HEK293 (cell line): ENCODE results near the gene ZDHHC8.

Experiments used
- BCL11A ChIP-seq: fragments of 450-650 bp; formaldehyde crosslinking; IDR thresholded peaks from 2 replicates; pipeline ENCODE4 v1.5.1; 2016; ENCODE audit warnings: low read depth, missing biosample characterization, missing genetic modification characterization
- KLF8 ChIP-seq: fragments of 450-650 bp; formaldehyde crosslinking; IDR thresholded peaks from 2 replicates; pipeline ENCODE4 v1.5.1; 2016; ENCODE audit warnings: missing biosample characterization, missing genetic modification characterization
- MZF1 ChIP-seq: fragments of 450-650 bp; formaldehyde crosslinking; IDR thresholded peaks from 2 replicates; pipeline ENCODE4 v1.5.1; 2017; ENCODE audit warnings: missing biosample characterization, missing genetic modification characterization, borderline replicate concordance
- PRDM1 ChIP-seq: fragments of 450-650 bp; formaldehyde crosslinking; IDR thresholded peaks from 2 replicates; pipeline ENCODE4; 2016; ENCODE audit warnings: missing biosample characterization, missing genetic modification characterization
- YY1 ChIP-seq: fragments of 450-650 bp; formaldehyde crosslinking; IDR thresholded peaks from 2 replicates; pipeline ENCODE4 v1.5.1; 2018; ENCODE audit warnings: missing biosample characterization, missing genetic modification characterization
- ZBTB7A ChIP-seq: fragments of 450-650 bp; formaldehyde crosslinking; IDR thresholded peaks from 2 replicates; pipeline ENCODE4 v1.5.1; 2016; ENCODE audit warnings: low read depth, missing biosample characterization, missing genetic modification characterization
- ZEB2 ChIP-seq: fragments of 450-650 bp; formaldehyde crosslinking; IDR thresholded peaks from 2 replicates; pipeline ENCODE4 v1.5.1; 2016; ENCODE audit warnings: missing biosample characterization, missing genetic modification characterization
- ZNF10 ChIP-seq: fragments of 450-650 bp; formaldehyde crosslinking; IDR thresholded peaks from 2 replicates; pipeline ENCODE4 v1.5.1; 2017; ENCODE audit warnings: missing biosample characterization, missing genetic modification characterization
- ZNF202 ChIP-seq: fragments of 450-650 bp; formaldehyde crosslinking; IDR thresholded peaks from 2 replicates; pipeline ENCODE4 v1.5.1; 2016; ENCODE audit warnings: missing biosample characterization, missing genetic modification characterization, borderline replicate concordance
- ZNF274 ChIP-seq, 2 experiments: fragments of 200-500 bp in 1 of 2; fragments of 450-650 bp in 1 of 2; sonication (Bioruptor generic) in 1 of 2; formaldehyde crosslinking in 1 of 2; IDR thresholded peaks; 2 replicates each; pipeline versions ENCODE4 v1.5.1 to v1.6.1; 2014 to 2016; ENCODE audit warnings: borderline replicate concordance in 1 of 2, inconsistent platforms in 1 of 2, low read length in 1 of 2, missing biosample characterization in 1 of 2, missing genetic modification characterization in 1 of 2
- ZNF366 ChIP-seq: fragments of 450-650 bp; formaldehyde crosslinking; conservative IDR thresholded peaks from 2 replicates; pipeline ENCODE4 v1.5.1; 2016; ENCODE audit warnings: missing biosample characterization, missing genetic modification characterization
- ZNF423 ChIP-seq: fragments of 450-650 bp; formaldehyde crosslinking; IDR thresholded peaks from 2 replicates; pipeline ENCODE4 v1.5.1; 2016; ENCODE audit warnings: missing biosample characterization, missing genetic modification characterization
- ZNF510 ChIP-seq: fragments of 450-650 bp; formaldehyde crosslinking; IDR thresholded peaks from 2 replicates; pipeline ENCODE4 v1.5.1; 2018; ENCODE audit warnings: mild to moderate bottlenecking, missing genetic modification characterization, missing biosample characterization; ENCODE audit not compliant: insufficient replicate concordance
- ZNF514 ChIP-seq: fragments of 450-650 bp; formaldehyde crosslinking; IDR thresholded peaks from 2 replicates; pipeline ENCODE4 v1.5.1; 2016; ENCODE audit warnings: missing biosample characterization, missing genetic modification characterization
- ZNF549 ChIP-seq: fragments of 450-650 bp; IDR thresholded peaks from 2 replicates; pipeline ENCODE4 v1.5.1; 2018; ENCODE audit warnings: missing biosample characterization, missing genetic modification characterization, mild to moderate bottlenecking, inconsistent platforms, moderate library complexity
- ZNF558 ChIP-seq: fragments of 450-650 bp; formaldehyde crosslinking; IDR thresholded peaks from 2 replicates; pipeline ENCODE4 v1.5.1; 2016; ENCODE audit warnings: missing biosample characterization, missing genetic modification characterization
- ZNF571 ChIP-seq: fragments of 450-650 bp; formaldehyde crosslinking; IDR thresholded peaks from 2 replicates; pipeline ENCODE4 v1.5.0; 2017; ENCODE audit warnings: missing biosample characterization, missing genetic modification characterization
- ZNF585B ChIP-seq: fragments of 450-650 bp; formaldehyde crosslinking; IDR thresholded peaks from 2 replicates; pipeline ENCODE4 v1.5.1; 2016; ENCODE audit warnings: missing biosample characterization, missing genetic modification characterization
- ZNF623 ChIP-seq: fragments of 450-650 bp; formaldehyde crosslinking; IDR thresholded peaks from 2 replicates; pipeline ENCODE4 v1.5.1; 2016; ENCODE audit warnings: missing biosample characterization, missing genetic modification characterization
- ZNF658 ChIP-seq: fragments of 450-650 bp; formaldehyde crosslinking; IDR thresholded peaks from 2 replicates; pipeline ENCODE4; 2016; ENCODE audit warnings: missing biosample characterization, missing genetic modification characterization
- ZNF660 ChIP-seq: fragments of 450-650 bp; IDR thresholded peaks from 2 replicates; pipeline ENCODE4 v1.5.1; 2018; ENCODE audit warnings: missing biosample characterization, mild to moderate bottlenecking, missing genetic modification characterization
- ZNF776 ChIP-seq: fragments of 450-650 bp; formaldehyde crosslinking; IDR thresholded peaks from 2 replicates; pipeline ENCODE4 v1.5.0; 2017; ENCODE audit warnings: missing biosample characterization, missing genetic modification characterization, borderline replicate concordance
- ZSCAN16 ChIP-seq: fragments of 450-650 bp; formaldehyde crosslinking; IDR thresholded peaks from 2 replicates; pipeline ENCODE4 v1.5.1; 2016; ENCODE audit warnings: missing biosample characterization, missing genetic modification characterization
- TF ChIP-seq, protein P1 (sequence below): fragments of 450-650 bp; formaldehyde crosslinking; IDR thresholded peaks from 2 replicates; pipeline ENCODE4 v1.5.1; 2016; ENCODE audit warnings: missing biosample characterization, missing genetic modification characterization, low read depth
- TF ChIP-seq, protein P2 (sequence below): fragments of 450-650 bp; formaldehyde crosslinking; IDR thresholded peaks from 2 replicates; pipeline ENCODE4 v1.5.1; 2016; ENCODE audit warnings: missing biosample characterization, missing genetic modification characterization, borderline replicate concordance
- TF ChIP-seq, protein P3 (sequence below): fragments of 450-650 bp; formaldehyde crosslinking; IDR thresholded peaks from 2 replicates; pipeline ENCODE4 v1.5.1; 2016; ENCODE audit warnings: missing biosample characterization, missing genetic modification characterization
- TF ChIP-seq, protein P4 (sequence below): fragments of 450-650 bp; formaldehyde crosslinking; IDR thresholded peaks from 2 replicates; pipeline ENCODE4 v1.5.0; 2017; ENCODE audit warnings: missing biosample characterization, missing genetic modification characterization, borderline replicate concordance
- TF ChIP-seq, protein P5 (sequence below): fragments of 450-650 bp; formaldehyde crosslinking; IDR thresholded peaks from 2 replicates; pipeline ENCODE4 v1.5.1; 2016; ENCODE audit warnings: missing biosample characterization, missing genetic modification characterization
- TF ChIP-seq, protein P6 (sequence below): fragments of 450-650 bp; formaldehyde crosslinking; optimal IDR thresholded peaks from 2 replicates; pipeline ENCODE3; 2016; ENCODE audit warnings: missing biosample characterization, mild to moderate bottlenecking, missing genetic modification characterization

Gene ZDHHC8

DNA sequence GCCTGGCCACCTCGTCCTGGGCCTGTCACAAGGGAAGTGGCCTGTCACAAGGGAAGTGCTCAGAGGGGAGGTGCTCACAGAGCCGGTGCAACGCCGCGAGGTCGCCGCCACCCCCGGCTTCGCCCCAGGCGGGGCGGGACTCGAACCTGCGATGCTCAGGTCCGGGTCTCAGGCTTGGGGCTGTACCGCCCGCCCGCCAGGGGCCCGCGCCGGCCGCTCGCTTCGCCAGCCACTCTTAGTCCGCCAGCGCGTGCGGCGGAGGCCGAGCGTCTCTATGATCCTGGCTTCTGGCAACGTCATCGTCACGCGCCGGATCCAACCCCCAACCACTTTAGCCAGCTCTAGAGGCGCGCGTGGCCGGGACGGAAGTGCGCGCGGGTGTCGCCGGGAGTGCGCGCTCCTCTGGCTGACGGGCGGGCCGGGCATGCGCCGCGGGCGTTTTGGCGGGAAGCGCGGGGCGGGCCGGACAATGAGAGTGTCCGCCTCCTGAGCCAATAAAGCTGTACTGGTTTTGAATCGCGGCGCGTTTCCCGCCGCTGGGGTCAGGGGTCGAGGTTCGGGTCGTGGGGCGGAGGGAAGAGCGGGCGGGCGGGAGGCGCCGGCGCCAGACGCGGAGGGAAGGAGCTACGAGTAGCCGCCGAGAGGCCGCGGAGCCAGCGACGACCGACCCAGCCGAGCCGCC is 14.5 kb upstream of the ZDHHC8 start, which contains the start of gene TRMT2A (continued):
- TF ChIP-seq ZSCAN16 (no peak), ZNF366 (tag by site-specific recombination) (no peak), BCL11A (tag by site-specific recombination) (peak; percentile 100), ZNF660 (peak; percentile 86), ZNF623 (no peak), ZNF549 (tag by site-specific recombination) (no peak), MZF1 (tag by site-specific recombination) (no peak), ZNF658 (tag by site-specific recombination) (0 out of 2 replicates have a peak, but pooled peaks have one; percentile 53), ZNF514 (tag by site-specific recombination) (no peak), ZNF585B (tag by site-specific recombination) (no peak), ZNF202 (tag by site-specific recombination) (no peak), ZNF10 (tag by site-specific recombination) (no peak), ZBTB7A (tag by site-specific recombination) (peak; percentile 90; the same call in 1 of the 2 replicates), ZNF571 (tag by site-specific recombination) (no peak), KLF8 (peak; percentile 99), ZNF510 (tag by site-specific recombination) (no peak), YY1 (tag by site-specific recombination) (peak; percentile 79), ZNF274 (IDR thresholded peaks at IDR 0.05; ENCODE audit: low read length) (no peak), ZNF274 (tag by site-specific recombination; IDR thresholded peaks at IDR 0.05; ENCODE audit: borderline replicate concordance) (no peak), PRDM1 (tag by site-specific recombination) (no peak; the same call in 1 of the 2 replicates), ZNF776 (tag by site-specific recombination) (no peak; the same call in 1 of the 2 replicates), ZNF558 (tag by site-specific recombination) (no peak), ZEB2 (tag by site-specific recombination) (peak; percentile 91), ZNF423 (tag by site-specific recombination) (no peak)
- TF ChIP-seq, protein P1, sequence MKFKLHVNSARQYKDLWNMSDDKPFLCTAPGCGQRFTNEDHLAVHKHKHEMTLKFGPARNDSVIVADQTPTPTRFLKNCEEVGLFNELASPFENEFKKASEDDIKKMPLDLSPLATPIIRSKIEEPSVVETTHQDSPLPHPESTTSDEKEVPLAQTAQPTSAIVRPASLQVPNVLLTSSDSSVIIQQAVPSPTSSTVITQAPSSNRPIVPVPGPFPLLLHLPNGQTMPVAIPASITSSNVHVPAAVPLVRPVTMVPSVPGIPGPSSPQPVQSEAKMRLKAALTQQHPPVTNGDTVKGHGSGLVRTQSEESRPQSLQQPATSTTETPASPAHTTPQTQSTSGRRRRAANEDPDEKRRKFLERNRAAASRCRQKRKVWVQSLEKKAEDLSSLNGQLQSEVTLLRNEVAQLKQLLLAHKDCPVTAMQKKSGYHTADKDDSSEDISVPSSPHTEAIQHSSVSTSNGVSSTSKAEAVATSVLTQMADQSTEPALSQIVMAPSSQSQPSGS: no peak
- TF ChIP-seq, protein P2, sequence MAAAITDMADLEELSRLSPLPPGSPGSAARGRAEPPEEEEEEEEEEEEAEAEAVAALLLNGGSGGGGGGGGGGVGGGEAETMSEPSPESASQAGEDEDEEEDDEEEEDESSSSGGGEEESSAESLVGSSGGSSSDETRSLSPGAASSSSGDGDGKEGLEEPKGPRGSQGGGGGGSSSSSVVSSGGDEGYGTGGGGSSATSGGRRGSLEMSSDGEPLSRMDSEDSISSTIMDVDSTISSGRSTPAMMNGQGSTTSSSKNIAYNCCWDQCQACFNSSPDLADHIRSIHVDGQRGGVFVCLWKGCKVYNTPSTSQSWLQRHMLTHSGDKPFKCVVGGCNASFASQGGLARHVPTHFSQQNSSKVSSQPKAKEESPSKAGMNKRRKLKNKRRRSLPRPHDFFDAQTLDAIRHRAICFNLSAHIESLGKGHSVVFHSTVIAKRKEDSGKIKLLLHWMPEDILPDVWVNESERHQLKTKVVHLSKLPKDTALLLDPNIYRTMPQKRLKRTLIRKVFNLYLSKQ: no peak
- TF ChIP-seq, protein P3, sequence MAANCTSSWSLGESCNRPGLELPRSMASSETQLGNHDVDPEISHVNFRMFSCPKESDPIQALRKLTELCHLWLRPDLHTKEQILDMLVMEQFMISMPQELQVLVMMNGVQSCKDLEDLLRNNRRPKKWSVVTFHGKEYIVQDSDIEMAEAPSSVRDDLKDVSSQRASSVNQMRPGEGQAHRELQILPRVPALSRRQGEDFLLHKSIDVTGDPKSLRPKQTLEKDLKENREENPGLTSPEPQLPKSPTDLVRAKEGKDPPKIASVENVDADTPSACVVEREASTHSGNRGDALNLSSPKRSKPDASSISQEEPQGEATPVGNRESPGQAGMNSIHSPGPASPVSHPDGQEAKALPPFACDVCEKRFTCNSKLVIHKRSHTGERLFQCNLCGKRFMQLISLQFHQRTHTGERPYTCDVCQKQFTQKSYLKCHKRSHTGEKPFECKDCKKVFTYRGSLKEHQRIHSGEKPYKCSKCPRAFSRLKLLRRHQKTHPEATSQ (tag by site-specific recombination): peak; percentile 39
- TF ChIP-seq, protein P4, sequence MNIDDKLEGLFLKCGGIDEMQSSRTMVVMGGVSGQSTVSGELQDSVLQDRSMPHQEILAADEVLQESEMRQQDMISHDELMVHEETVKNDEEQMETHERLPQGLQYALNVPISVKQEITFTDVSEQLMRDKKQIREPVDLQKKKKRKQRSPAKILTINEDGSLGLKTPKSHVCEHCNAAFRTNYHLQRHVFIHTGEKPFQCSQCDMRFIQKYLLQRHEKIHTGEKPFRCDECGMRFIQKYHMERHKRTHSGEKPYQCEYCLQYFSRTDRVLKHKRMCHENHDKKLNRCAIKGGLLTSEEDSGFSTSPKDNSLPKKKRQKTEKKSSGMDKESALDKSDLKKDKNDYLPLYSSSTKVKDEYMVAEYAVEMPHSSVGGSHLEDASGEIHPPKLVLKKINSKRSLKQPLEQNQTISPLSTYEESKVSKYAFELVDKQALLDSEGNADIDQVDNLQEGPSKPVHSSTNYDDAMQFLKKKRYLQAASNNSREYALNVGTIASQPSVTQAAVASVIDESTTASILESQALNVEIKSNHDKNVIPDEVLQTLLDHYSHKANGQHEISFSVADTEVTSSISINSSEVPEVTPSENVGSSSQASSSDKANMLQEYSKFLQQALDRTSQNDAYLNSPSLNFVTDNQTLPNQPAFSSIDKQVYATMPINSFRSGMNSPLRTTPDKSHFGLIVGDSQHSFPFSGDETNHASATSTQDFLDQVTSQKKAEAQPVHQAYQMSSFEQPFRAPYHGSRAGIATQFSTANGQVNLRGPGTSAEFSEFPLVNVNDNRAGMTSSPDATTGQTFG (tag by site-specific recombination): peak; percentile 51; the same call in 1 of the 2 replicates
- TF ChIP-seq, protein P5, sequence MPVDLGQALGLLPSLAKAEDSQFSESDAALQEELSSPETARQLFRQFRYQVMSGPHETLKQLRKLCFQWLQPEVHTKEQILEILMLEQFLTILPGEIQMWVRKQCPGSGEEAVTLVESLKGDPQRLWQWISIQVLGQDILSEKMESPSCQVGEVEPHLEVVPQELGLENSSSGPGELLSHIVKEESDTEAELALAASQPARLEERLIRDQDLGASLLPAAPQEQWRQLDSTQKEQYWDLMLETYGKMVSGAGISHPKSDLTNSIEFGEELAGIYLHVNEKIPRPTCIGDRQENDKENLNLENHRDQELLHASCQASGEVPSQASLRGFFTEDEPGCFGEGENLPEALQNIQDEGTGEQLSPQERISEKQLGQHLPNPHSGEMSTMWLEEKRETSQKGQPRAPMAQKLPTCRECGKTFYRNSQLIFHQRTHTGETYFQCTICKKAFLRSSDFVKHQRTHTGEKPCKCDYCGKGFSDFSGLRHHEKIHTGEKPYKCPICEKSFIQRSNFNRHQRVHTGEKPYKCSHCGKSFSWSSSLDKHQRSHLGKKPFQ (tag by site-specific recombination): 0 out of 2 replicates have a peak, but pooled peaks have one; percentile 46
- TF ChIP-seq, protein P6, sequence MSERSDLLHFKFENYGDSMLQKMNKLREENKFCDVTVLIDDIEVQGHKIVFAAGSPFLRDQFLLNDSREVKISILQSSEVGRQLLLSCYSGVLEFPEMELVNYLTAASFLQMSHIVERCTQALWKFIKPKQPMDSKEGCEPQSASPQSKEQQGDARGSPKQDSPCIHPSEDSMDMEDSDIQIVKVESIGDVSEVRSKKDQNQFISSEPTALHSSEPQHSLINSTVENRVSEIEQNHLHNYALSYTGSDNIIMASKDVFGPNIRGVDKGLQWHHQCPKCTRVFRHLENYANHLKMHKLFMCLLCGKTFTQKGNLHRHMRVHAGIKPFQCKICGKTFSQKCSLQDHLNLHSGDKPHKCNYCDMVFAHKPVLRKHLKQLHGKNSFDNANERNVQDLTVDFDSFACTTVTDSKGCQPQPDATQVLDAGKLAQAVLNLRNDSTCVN: peak; percentile 100
